Measurements from ENCODE around the gene DLG5.

Gene DLG5

GRCh38 chr10:77926566-77927401 is at the start of gene DLG5:
Gene DLG5, minus strand, starts transcription at chr10:77926755. Its CDS starts 235 bp downstream, at chr10:77926520.
- no peak for TF ChIP-seq CTCF (IDR thresholded peaks at IDR 0.05; ENCODE audit: insufficient read depth, low read depth, low read length, missing control alignments)
- peak; percentile 59 for DNase-seq (ENCODE audit: low read depth)
- peak within 1 kb of the TSS; percentile 75 for H3K4me3 ChIP-seq (ENCODE audit: low read length)

GRCh38 chr10:77975086-77975666 is 48.6 kb upstream of the DLG5 start:
- no peak for TF ChIP-seq CTCF (IDR thresholded peaks at IDR 0.05; ENCODE audit: insufficient read depth, low read depth, low read length, missing control alignments)
- H3K4me3 ChIP-seq (ENCODE audit: low read length) = no peak overlapping the region
- DNase-seq (ENCODE audit: low read depth) = peak; percentile 6

GRCh38 chr10:77974396-77975074 is 48.0 kb upstream of the DLG5 start:
- H3K4me3 ChIP-seq (ENCODE audit: low read length) = no peak overlapping the region
- TF ChIP-seq CTCF (IDR thresholded peaks at IDR 0.05; ENCODE audit: insufficient read depth, low read depth, low read length, missing control alignments) = peak; percentile 56
- DNase-seq (ENCODE audit: low read depth) = peak; percentile 75

GRCh38 chr10:77973276-77973675 is 46.7 kb upstream of the DLG5 start:
- H3K4me3 ChIP-seq (ENCODE audit: low read length) = no peak overlapping the region
- TF ChIP-seq CTCF (IDR thresholded peaks at IDR 0.05; ENCODE audit: insufficient read depth, low read depth, low read length, missing control alignments) = no peak
- no peak for DNase-seq (ENCODE audit: low read depth)

- no peak for DNase-seq (ENCODE audit: low read depth)
- no peak for TF ChIP-seq CTCF (IDR thresholded peaks at IDR 0.05; ENCODE audit: insufficient read depth, low read depth, low read length, missing control alignments)
- H3K4me3 ChIP-seq (ENCODE audit: low read length) = no peak overlapping the region
Measured at GRCh38 chr10:77972148-77972547, 45.6 kb upstream of the DLG5 start.

- TF ChIP-seq CTCF (IDR thresholded peaks at IDR 0.05; ENCODE audit: insufficient read depth, low read depth, low read length, missing control alignments) = no peak
- DNase-seq (ENCODE audit: low read depth) = no peak
- no peak overlapping the region for H3K4me3 ChIP-seq (ENCODE audit: low read length)
Measured at GRCh38 chr10:77971804-77972144, 45.2 kb upstream of the DLG5 start.
